Natural killer cell (primary cell): Measurements from ENCODE around the gene LIME1. TPM values are rescaled to one million over a fixed set of nuclear protein-coding genes. Genes with fewer than 3 reads are reported as not detected.

Source experiments
- ATAC-seq, 3 donors: fragments of 150-1000 bp in 2 of 3; fragments of 200-7000 bp in 1 of 3; cut with Tn5 transposase; 1 replicate in 1 of 3; 2 replicates in 2 of 3; pipeline ENCODE4 v1.10.0; 2021; ENCODE audit warnings: mild to moderate bottlenecking in 2 of 3, moderate library complexity in 2 of 3
- DNase-seq, 2 donors: peaks; one replicate each; pipeline versions ENCODE4 v3.0.0 to v3.0.0-alpha.2; 2013 to 2021; ENCODE audit warnings: mixed read lengths in 1 of 2
- H3K27ac ChIP-seq: one replicate; pipeline ENCODE4 v1.5.1; 2013; ENCODE audit warnings: mild to moderate bottlenecking, low read length
- H3K27me3 ChIP-seq: one replicate; pipeline ENCODE4 v1.6.1; 2013; ENCODE audit warnings: low read length; ENCODE audit not compliant: control insufficient read depth, insufficient read depth
- H3K36me3 ChIP-seq: one replicate; pipeline ENCODE4 v1.6.1; 2013; ENCODE audit warnings: low read length; ENCODE audit not compliant: control insufficient read depth, insufficient read depth
- H3K4me1 ChIP-seq: one replicate; pipeline ENCODE4 v1.6.1; 2013; ENCODE audit warnings: low read length; ENCODE audit not compliant: control insufficient read depth, insufficient read depth
- H3K4me3 ChIP-seq: one replicate; pipeline ENCODE4 v1.5.1; 2013; ENCODE audit warnings: low read length
- H3K9me3 ChIP-seq: one replicate; pipeline ENCODE4 v1.6.1; 2013; ENCODE audit warnings: low read length; ENCODE audit not compliant: control insufficient read depth, insufficient read depth
- H3K27ac Mint-ChIP-seq, 2 donors: one replicate each; pipeline ENCODE4 v1.8.0; 2022; ENCODE audit warnings: mild to moderate bottlenecking in 2 of 2, mixed read lengths in 2 of 2, moderate library complexity in 1 of 2
- H3K27me3 Mint-ChIP-seq, 2 donors: one replicate each; pipeline ENCODE4 v1.8.0; 2022; ENCODE audit warnings: low read depth in 2 of 2, mixed read lengths in 2 of 2
- H3K36me3 Mint-ChIP-seq: one replicate; pipeline ENCODE4 v1.8.0; 2022; ENCODE audit warnings: mixed read lengths
- H3K4me1 Mint-ChIP-seq, 2 donors: one replicate each; pipeline ENCODE4 v1.8.0; 2022; ENCODE audit warnings: mixed read lengths in 2 of 2
- H3K4me3 Mint-ChIP-seq: one replicate; pipeline ENCODE4 v1.8.0; 2022; ENCODE audit warnings: mild to moderate bottlenecking, moderate library complexity, mixed read lengths
- H3K9me3 Mint-ChIP-seq, 2 donors: one replicate each; pipeline ENCODE4 v1.8.0; 2022; ENCODE audit warnings: mixed read lengths in 2 of 2
- CTCF ChIP-seq: fragments of 200-600 bp; IDR thresholded peaks from one replicate; pipeline ENCODE4 v1.8.0; 2022; ENCODE audit warnings: antibody characterized with exemption
- WGBS: methylation state at CpG from one replicate; pipeline ENCODE4 v1.1.7; 2013; ENCODE audit warnings: missing lambda C conversion rate; ENCODE audit not compliant: insufficient coverage; 5-methylcytosine and 5-hydroxymethylcytosine counted together
- intact Hi-C: fragments of 100-400 bp; cut with micrococcal nuclease; formaldehyde crosslinking; loops from one replicate; pipeline ENCODE4 v1.14.2; 2022
- total RNA-seq, 4 donors: library from RNA; stranded (reverse); fragments of 120-200 nt in 1 of 4; gene quantifications; one replicate each; pipeline versions ENCODE4 v1.2.3 to v1.2.4, GENCODE V29; 2013 to 2022

The LIME1 gene
- total RNA-seq, 3 donors from 2014 or later (not counting 1 experiment from before 2014, with no cell fraction given): 86.5 to 94.4 (median 91.7) TPM

- 94% methylated on average over 12 of the region's 12 CpGs for WGBS
- Histone ChIP-seq H3K27ac (no peak overlapping the region), H3K36me3 (peaks cover 27% of the 10 kb centered on the region), H3K4me1 (peaks cover 42% of the 10 kb centered on the region), H3K27me3 (no peaks in the 10 kb centered on the region), H3K9me3 (no peaks in the 10 kb centered on the region), H3K4me3 (no peak overlapping the region)
- TF ChIP-seq CTCF: no peak
- Mint-ChIP-seq H3K36me3 (no peaks in the 10 kb centered on the region), H3K27me3 (no peaks in the 10 kb centered on the region), H3K27ac (peak overlapping the region; percentile 83 to 87), H3K4me1 (peaks cover 28 to 42% of the 10 kb centered on the region in 2 donors), H3K4me3 (peak overlapping the region; percentile 84), H3K9me3 (no peaks in the 10 kb centered on the region)
- ATAC-seq (no peak), DNase-seq (no peak)
- intact Hi-C loops: loop anchor here (5.0 kb wide), 1 partner anchor 36 kb away; no protein-coding TSS in a partner anchor
These were observed 30.3 kb upstream of the LIME1 start for GRCh38 chr20:63706027-63706695.

- Histone ChIP-seq H3K36me3 (peaks cover 30% of the 10 kb centered on the region), H3K27me3 (no peaks in the 10 kb centered on the region), H3K27ac (peak overlapping the region; percentile 78), H3K4me3 (peak overlapping the region; percentile 40), H3K9me3 (no peaks in the 10 kb centered on the region), H3K4me1 (peaks cover 33% of the 10 kb centered on the region)
- ATAC-seq (peak; percentile 55 to 68 (median 60)), DNase-seq (peak; percentile 58 to 81)
- Mint-ChIP-seq H3K9me3 (no peaks in the 10 kb centered on the region), H3K4me1 (peaks cover 31 to 39% of the 10 kb centered on the region in 2 donors), H3K4me3 (peak overlapping the region; percentile 84), H3K27me3 (no peaks in the 10 kb centered on the region), H3K36me3 (peaks cover under 1% of the 10 kb centered on the region), H3K27ac (peak overlapping the region; percentile 83 to 87)
- intact Hi-C loops: loop anchor here (1.0 to 5.0 kb wide), 3 partner anchors 35 to 158 kb away; partner anchors contain the start of gene TPD52L2
- WGBS: 4% methylated on average over 56 of the region's 56 CpGs
- TF ChIP-seq CTCF: no peak
These were observed 29.5 kb upstream of the LIME1 start for GRCh38 chr20:63706852-63707557.

GRCh38 chr20:63707558-63708300 is 28.7 kb upstream of the LIME1 start, which contains the start of the genes ARFRP1 and ZGPAT:
TSS of gene ARFRP1 (minus strand) at chr20:63707976. CDS start at chr20:63707091, 885 bp downstream.
TSS of gene ZGPAT (plus strand) at chr20:63708039. CDS start at chr20:63708581, 542 bp downstream.
- H3K27me3 Mint-ChIP-seq: no peaks in the 10 kb centered on the region
- Histone ChIP-seq H3K4me1 (peaks cover 29% of the 10 kb centered on the region), H3K4me3 (peak within 1 kb of the TSS; percentile 43), H3K27me3 (no peaks in the 10 kb centered on the region), H3K27ac (peak within 1 kb of the TSS; percentile 78), H3K9me3 (no peaks in the 10 kb centered on the region), H3K36me3 (peaks cover 34% of the 10 kb centered on the region)
- intact Hi-C loops: loop anchor here (1.0 to 5.0 kb wide), 3 partner anchors 35 to 158 kb away; partner anchors contain the start of gene TPD52L2
- peak; percentile 85 to 92 (median 88) for ATAC-seq
- H3K4me1 Mint-ChIP-seq: peaks cover 37 to 42% of the 10 kb centered on the region in 2 donors
- H3K27ac Mint-ChIP-seq: peak within 1 kb of the TSS; percentile 83 to 87
- under 1% methylated on average over 98 of the region's 98 CpGs for WGBS
- peak within 1 kb of the TSS; percentile 84 for H3K4me3 Mint-ChIP-seq
- TF ChIP-seq CTCF: no peak
- H3K36me3 Mint-ChIP-seq: peaks cover 7% of the 10 kb centered on the region
- H3K9me3 Mint-ChIP-seq: no peaks in the 10 kb centered on the region
- peak; percentile 84 to 93 for DNase-seq
